Epithelial cell of proximal tubule (primary cell): ENCODE measurements around the gene TANC1. TPM values are rescaled to one million over a fixed set of nuclear protein-coding genes. Genes with fewer than 3 reads are reported as not detected.

Experiments
- DNase-seq: peaks from one replicate; pipeline ENCODE4 v3.0.0-alpha.2; 2011; ENCODE audit warnings: low read depth
- H3K4me3 ChIP-seq: 2 replicates; pipeline ENCODE4 v1.5.1; 2011; ENCODE audit warnings: low read depth, mild to moderate bottlenecking, low read length
- CTCF ChIP-seq: conservative IDR thresholded peaks from 2 replicates; pipeline ENCODE4 v1.5.1; 2012; ENCODE audit warnings: low read depth, mild to moderate bottlenecking, low read length
- total RNA-seq: library from RNA; depleted of rRNA; stranded (reverse); fragments of >200 nt; gene quantifications from 2 replicates; pipeline ENCODE4 v1.2.3, GENCODE V29; 2015

Gene TANC1
- total RNA-seq, 1 donor from 2014 or later = 14.3 TPM

GRCh38 chr2:159177957-159178356, 209.5 kb downstream of the TANC1 start:
- DNase-seq = no peak
- no peak overlapping the region for H3K4me3 ChIP-seq

GRCh38 chr2:159179096-159179495, 210.7 kb downstream of the TANC1 start:
- no peak overlapping the region for H3K4me3 ChIP-seq
- no peak for TF ChIP-seq CTCF
- DNase-seq = no peak

More at GRCh38 chr2:159177957-159178356, 209.5 kb downstream of the TANC1 start:
- no peak for TF ChIP-seq CTCF

GRCh38 chr2:159179696-159180095, 211.3 kb downstream of the TANC1 start:
- H3K4me3 ChIP-seq = no peak overlapping the region
- DNase-seq = no peak
- TF ChIP-seq CTCF = no peak

GRCh38 chr2:159183346-159183745, 214.9 kb downstream of the TANC1 start:
- no peak for DNase-seq
- no peak for TF ChIP-seq CTCF
- no peak overlapping the region for H3K4me3 ChIP-seq

GRCh38 chr2:159185401-159186130, 217.1 kb downstream of the TANC1 start:
- peak; percentile 94 for DNase-seq
- peak; percentile 77 for TF ChIP-seq CTCF

GRCh38 chr2:159186462-159186861, 218.0 kb downstream of the TANC1 start:
- no peak for DNase-seq
- TF ChIP-seq CTCF = no peak
- no peak overlapping the region for H3K4me3 ChIP-seq

More at GRCh38 chr2:159185401-159186130, 217.1 kb downstream of the TANC1 start:
- H3K4me3 ChIP-seq = no peak overlapping the region

- H3K4me3 ChIP-seq = no peak overlapping the region
- no peak for DNase-seq
- no peak for TF ChIP-seq CTCF
These were observed 218.7 kb downstream of the TANC1 start for GRCh38 chr2:159187106-159187505.
